ENCODE measurements around the gene ACVR2A.

GRCh38 chr2:147808520-147808919 is 36.3 kb upstream of the ACVR2A start:
- TF ChIP-seq CTCF (IDR thresholded peaks at IDR 0.05 in 2 of 3, conservative IDR thresholded peaks at IDR 0.05 in 1 of 3; ENCODE audit: borderline replicate concordance in 1 of 3, insufficient read depth in 1 of 3, low read depth in 2 of 3, low read length in 2 of 3) (no peak), POLR2A (IDR thresholded peaks at IDR 0.05; ENCODE audit: borderline replicate concordance, extremely low read depth, insufficient read depth, insufficient read length) (no peak), ZNF274 (IDR thresholded peaks at IDR 0.05; ENCODE audit: low read depth, low read length) (no peak), EZH2 (IDR thresholded peaks at IDR 0.05) (no peak), ATF3 (IDR thresholded peaks at IDR 0.05) (no peak), ZFX (IDR thresholded peaks at IDR 0.05) (no peak), RAD21 (IDR thresholded peaks at IDR 0.05; ENCODE audit: low read depth) (no peak), CBX3 (IDR thresholded peaks at IDR 0.05; ENCODE audit: low read depth) (no peak), ZBTB33 (IDR thresholded peaks at IDR 0.05; ENCODE audit: extremely low read depth, insufficient replicate concordance, low read length) (no peak), SIN3A (IDR thresholded peaks at IDR 0.05; ENCODE audit: low read depth) (no peak)
